Measurements from ENCODE around the gene OR9G4.

The OR9G4 gene

GRCh38 chr11:56705784-56706396, 42.6 kb downstream of the OR9G4 start:
- TF ChIP-seq CTCF (IDR thresholded peaks at IDR 0.05; ENCODE audit: low read depth, low read length, missing control alignments) = no peak
- DNase-seq (ENCODE audit: extremely low read depth, low read depth) = no peak
- no peak overlapping the region for H3K4me3 ChIP-seq (replicated peaks; ENCODE audit: low read depth, low read length)

- no peak for TF ChIP-seq CTCF (IDR thresholded peaks at IDR 0.05; ENCODE audit: low read depth, low read length, missing control alignments)
- no peak overlapping the region for H3K4me3 ChIP-seq (replicated peaks; ENCODE audit: low read depth, low read length)
- DNase-seq (ENCODE audit: extremely low read depth, low read depth) = no peak
These were observed 47.5 kb downstream of the OR9G4 start for GRCh38 chr11:56700914-56701485.

DNA sequence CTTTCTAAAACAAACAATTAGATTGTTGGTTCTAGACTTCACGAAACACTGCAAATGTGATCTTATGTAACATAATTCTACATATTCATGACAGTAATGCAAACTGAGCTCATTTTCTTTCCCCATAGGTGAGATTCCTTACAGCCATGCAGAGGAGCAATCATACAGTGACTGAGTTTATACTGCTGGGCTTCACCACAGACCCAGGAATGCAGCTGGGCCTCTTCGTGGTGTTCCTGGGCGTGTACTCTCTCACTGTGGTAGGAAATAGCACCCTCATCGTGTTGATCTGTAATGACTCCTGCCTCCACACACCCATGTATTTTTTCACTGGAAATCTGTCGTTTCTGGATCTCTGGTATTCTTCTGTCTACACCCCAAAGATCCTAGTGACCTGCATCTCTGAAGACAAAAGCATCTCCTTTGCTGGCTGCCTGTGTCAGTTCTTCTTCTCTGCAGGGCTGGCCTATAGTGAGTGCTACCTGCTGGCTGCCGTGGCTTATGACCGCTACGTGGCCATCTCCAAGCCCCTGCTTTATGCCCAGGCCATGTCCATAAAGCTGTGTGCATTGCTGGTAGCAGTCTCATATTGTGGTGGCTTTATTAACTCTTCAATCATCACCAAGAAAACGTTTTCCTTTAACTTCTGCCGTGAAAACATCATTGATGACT, 48.1 kb downstream of the OR9G4 start:
- DNase-seq (ENCODE audit: extremely low read depth, low read depth) = no peak
- TF ChIP-seq CTCF (IDR thresholded peaks at IDR 0.05; ENCODE audit: low read depth, low read length, missing control alignments) = no peak
- H3K4me3 ChIP-seq (replicated peaks; ENCODE audit: low read depth, low read length) = no peak overlapping the region

DNA sequence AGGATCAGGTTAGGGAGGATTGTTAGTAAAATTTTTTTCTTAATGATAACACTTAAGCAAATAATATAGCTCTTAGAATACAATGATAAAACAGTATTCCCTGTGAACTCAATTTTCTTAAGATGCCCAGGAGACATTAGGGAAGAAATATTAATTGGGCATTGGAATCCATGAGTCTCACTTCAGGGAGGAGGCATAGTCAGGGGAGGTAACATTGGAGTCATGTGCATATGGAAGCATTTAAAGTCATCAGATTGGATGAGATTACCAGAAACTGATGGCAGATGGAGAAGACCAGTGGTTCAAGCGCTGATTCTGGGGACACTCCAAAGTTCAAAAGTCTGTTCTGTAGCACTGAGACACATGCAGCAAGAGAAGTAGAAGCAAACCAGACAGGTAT, 49.7 kb downstream of the OR9G4 start, which contains the start of gene OR9G1:
TSS of gene OR9G1 (plus strand) at position 301 of the 400 bp plus-strand sequence. CDS start 1,293 bp downstream, outside the sequence.
- no peak for DNase-seq (ENCODE audit: extremely low read depth, low read depth)
- TF ChIP-seq CTCF (IDR thresholded peaks at IDR 0.05; ENCODE audit: low read depth, low read length, missing control alignments) = no peak
- no peak within 1 kb of the TSS for H3K4me3 ChIP-seq (replicated peaks; ENCODE audit: low read depth, low read length)

DNA sequence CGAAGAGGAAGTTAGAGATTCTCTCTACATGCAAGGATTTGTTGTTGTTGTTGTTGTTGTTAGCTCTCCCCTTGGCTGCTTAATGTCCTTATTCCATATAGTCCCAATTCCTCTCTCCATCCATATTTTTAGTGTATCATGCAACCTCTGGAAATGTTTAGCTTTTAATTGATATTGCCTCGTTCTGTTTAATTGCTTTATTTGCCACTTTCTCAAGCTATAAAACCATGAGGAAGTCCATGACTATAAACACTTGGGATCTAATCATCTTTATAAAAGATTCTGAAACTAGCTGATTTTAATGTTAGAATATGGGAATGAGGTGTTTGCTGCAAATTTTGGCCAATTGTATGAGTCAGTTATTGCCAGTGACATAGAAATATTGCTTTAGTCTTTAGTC, 55.1 kb downstream of the OR9G4 start:
- no peak for TF ChIP-seq CTCF (IDR thresholded peaks at IDR 0.05; ENCODE audit: low read depth, low read length, missing control alignments)
- no peak for DNase-seq (ENCODE audit: extremely low read depth, low read depth)
- no peak overlapping the region for H3K4me3 ChIP-seq (replicated peaks; ENCODE audit: low read depth, low read length)
